ENCODE results near the gene FRA10AC1. TPM values are rescaled to one million over a fixed set of nuclear protein-coding genes. Genes with fewer than 3 reads are reported as not detected.

The FRA10AC1 gene
- 120 and 179 TPM in 2 replicates for total RNA-seq (2013; cell fraction: nucleolus; rRNA removed)
- 8.5 and 8.9 TPM in 2 replicates for total RNA-seq (2014; rRNA removed)
- total RNA-seq (2014; rRNA removed; fragmentation: Illumina TruSeq; extraction: Trizol): 9.8 and 11.0 TPM in 2 replicates
- total RNA-seq (2021): 7.3 and 9.7 TPM in 2 replicates
- polyA plus RNA-seq (2011; ENCODE audit: low read depth): 3.8 TPM
- 18.1 and 33.3 TPM in 2 replicates for polyA plus RNA-seq (2011; rRNA removed)
- polyA plus RNA-seq (2011; cell fraction: cytosol; rRNA removed): 2.0 and 10.9 TPM in 2 replicates
- 20.2 and 26.3 TPM in 2 replicates for polyA plus RNA-seq (2011; cell fraction: nucleus; rRNA removed)
- polyA plus RNA-seq (2012): 11.8 and 15.9 TPM in 2 replicates
- polyA plus RNA-seq (2014; fragmentation: Illumina TruSeq; extraction: Trizol): 13.3 and 20.6 TPM in 2 replicates
- 10 to 100 TPM in 1 of 2 experiments, 1 to 10 TPM in 1; 5.3 to 10.8 TPM for polyA plus RNA-seq (2014; fragmentation: Nextera tagmentation; extraction: Ambion mirVana)
- 6.6 and 10.0 TPM in 2 replicates for polyA plus RNA-seq (2014; rRNA removed)
- polyA plus RNA-seq (2016; fragmentation: Nextera tagmentation; extraction: Ambion mirVana): 10 to 100 TPM in 1 of 2 experiments, 1 to 10 TPM in 1; 9.8 to 11.0 TPM
- 8.3 and 8.4 TPM in 2 replicates for polyA minus RNA-seq (2011; rRNA and poly(A)+ RNA removed)
- 2.8 and 3.1 TPM in 2 replicates for polyA minus RNA-seq (2011; cell fraction: cytosol; rRNA and poly(A)+ RNA removed)
- 21.9 and 34.9 TPM in 2 replicates for polyA minus RNA-seq (2011; cell fraction: nucleus; rRNA and poly(A)+ RNA removed)
- Bru-seq, nascent RNA: percentile 83 among the genes with signal in this experiment
- BruChase-seq, experiment 1, labeled RNA remaining after a 6-hour chase: percentile 85 among the genes with signal in this experiment
- percentile 87 among the genes with signal in this experiment for BruChase-seq, experiment 2, labeled RNA remaining after a 2-hour chase
- long read RNA-seq, experiment 1, partial matches to known transcripts: 3 of 7 reads
- long read RNA-seq, experiment 1, other reads (novel, unspliced or antisense): 2 of 7 reads
- long read RNA-seq, experiment 2, partial matches to known transcripts: 7 of 13 reads
- long read RNA-seq, experiment 2, other reads (novel, unspliced or antisense): 6 of 13 reads

GRCh38 chr10:93702210-93703001, at the start of gene FRA10AC1:
Gene FRA10AC1, minus strand, starts transcription at chr10:93702592. Its CDS starts 2,486 bp downstream, at chr10:93700106.
- no peaks in the 10 kb centered on the region for H3K9me3 ChIP-seq (replicated peaks; ENCODE audit: control insufficient read depth, insufficient read depth, low read length)
- peak within 1 kb of the TSS; percentile 87 for H3K4me3 ChIP-seq
- no peaks in the 10 kb centered on the region for H4K20me1 ChIP-seq (ENCODE audit: control insufficient read depth, insufficient read depth)
- intact Hi-C loops (cut with micrococcal nuclease; ENCODE audit: unreplicated experiment) (loop anchor here (1.0 to 5.0 kb wide), 3 partner anchors 40 to 114 kb away; partner anchors contain the start of gene LGI1), in situ Hi-C loops (cut with MboI) (loop anchor here (5.0 kb wide), 1 partner anchor 110 kb away; no protein-coding TSS in a partner anchor)
- no TSS peak for BruUV-seq (replicated peaks)
- peak within 1 kb of the TSS; percentile 89 for H3K4me2 ChIP-seq (ENCODE audit: control insufficient read depth, insufficient read depth)
- SMC1A ChIA-PET (ENCODE audit: uncharacterized antibody, unreplicated experiment): interaction anchor here (0.6 to 4.6 kb wide), 19 partner anchors 9 to 618 kb away, joined by 3 to 36 read pairs (median 3); partner anchors contain the start of genes LGI1 and SLC35G1
- DNase-seq (ENCODE audit: low read depth, low spot score): no peak
- peak; percentile 91 for ATAC-seq
- POLR2A ChIA-PET: interaction anchor here (0.6 to 0.8 kb wide), 4 partner anchors 13 to 700 kb away, joined by 3 read pairs; partner anchors contain the start of gene TBC1D12
- RAD21 ChIA-PET (ENCODE audit: unreplicated experiment): interaction anchor here (0.6 to 3.5 kb wide), 14 partner anchors 10 to 618 kb away, joined by 3 to 18 read pairs (median 4); no protein-coding TSS in a partner anchor
- 2% methylated on average over 49 of the region's 52 CpGs for WGBS (ENCODE audit: insufficient coverage, insufficient replicate concordance, low lambda C conversion rate, missing lambda C conversion rate)
- CTCF ChIA-PET: interaction anchor here (0.7 to 4.3 kb wide), 16 partner anchors 9 to 192 kb away, joined by 3 to 46 read pairs (median 4); no protein-coding TSS in a partner anchor
- H3K36me3 ChIP-seq (ENCODE audit: control insufficient read depth in 2 of 2, insufficient read depth in 2 of 2, low read length in 1 of 2): no peaks in the 10 kb centered on the region; a peak in 1 of 4 replicates
- peaks cover 5% of the 10 kb centered on the region for H3K79me2 ChIP-seq (ENCODE audit: control insufficient read depth, insufficient read depth, low read length)
- peak; percentile 59 for FAIRE-seq
- no peaks in the 10 kb centered on the region for H3K27me3 ChIP-seq (replicated peaks in 1 of 2; ENCODE audit: control insufficient read depth in 2 of 2, insufficient read depth in 2 of 2, low read length in 1 of 2)
- peak within 1 kb of the TSS; percentile 76 for H3K27ac ChIP-seq (ENCODE audit: control insufficient read depth, insufficient read depth)
- peak within 1 kb of the TSS; percentile 83 for H2AFZ ChIP-seq (ENCODE audit: control insufficient read depth, low read depth, low read length)
- no peaks in the 10 kb centered on the region for H3K4me1 ChIP-seq (ENCODE audit: control insufficient read depth, insufficient read depth, low read length)
- H3K9ac ChIP-seq (ENCODE audit: control insufficient read depth, insufficient read depth, low read length): peak within 1 kb of the TSS; percentile 84
- no peak for TF ChIP-seq KDM1A (IDR thresholded peaks at IDR 0.05; ENCODE audit: borderline replicate concordance)
- peak; percentile 89; the same call in 1 of the 2 replicates for TF ChIP-seq STAT3 (IDR thresholded peaks at IDR 0.05; ENCODE audit: low read depth, low read length)
- no peak for TF ChIP-seq NFYB (IDR thresholded peaks at IDR 0.05; ENCODE audit: insufficient read depth, low read depth, low read length)
- peak; percentile 32 to 93; a peak in 3 of 4 replicates for TF ChIP-seq SRF (IDR thresholded peaks at IDR 0.05; ENCODE audit: low read depth in 2 of 2, low read length in 2 of 2)
- no peak for TF ChIP-seq HDAC6 (IDR thresholded peaks at IDR 0.05; ENCODE audit: unreplicated experiment)
- no peak for TF ChIP-seq CHD1 (IDR thresholded peaks at IDR 0.05; ENCODE audit: low read depth, low read length)
- TF ChIP-seq SREBF2 (IDR thresholded peaks at IDR 0.05; ENCODE audit: low read length): no peak
- TF ChIP-seq ZBTB40 (IDR thresholded peaks at IDR 0.05; ENCODE audit: borderline replicate concordance): peak; percentile 99
- peak; percentile 77 for TF ChIP-seq MXI1 (IDR thresholded peaks at IDR 0.05; ENCODE audit: low read depth, low read length)
- peak; percentile 99 for TF ChIP-seq STAT1 (conservative IDR thresholded peaks at IDR 0.05)
- peak; percentile 94 for TF ChIP-seq POLR2AphosphoS2 (IDR thresholded peaks at IDR 0.05; ENCODE audit: low read depth, low read length)
- no peak; the same call in none of the 2 replicates for TF ChIP-seq BACH1 (IDR thresholded peaks at IDR 0.05; ENCODE audit: borderline replicate concordance)
- TF ChIP-seq ZNF384 (IDR thresholded peaks at IDR 0.05; ENCODE audit: borderline replicate concordance, low read depth, low read length): peak; percentile 37; the same call in 1 of the 2 replicates
- peak; percentile 76 for TF ChIP-seq POLR2AphosphoS5 (IDR thresholded peaks at IDR 0.05; ENCODE audit: low read length)
- no peak; the same call in 1 of the 2 replicates for TF ChIP-seq ZNF217 (IDR thresholded peaks at IDR 0.05)
